ENCODE results near the gene BAHCC1.
A peak's percentile ranks its signal among the peaks of the same experiment; 100 is the strongest.

Gene BAHCC1

DNA sequence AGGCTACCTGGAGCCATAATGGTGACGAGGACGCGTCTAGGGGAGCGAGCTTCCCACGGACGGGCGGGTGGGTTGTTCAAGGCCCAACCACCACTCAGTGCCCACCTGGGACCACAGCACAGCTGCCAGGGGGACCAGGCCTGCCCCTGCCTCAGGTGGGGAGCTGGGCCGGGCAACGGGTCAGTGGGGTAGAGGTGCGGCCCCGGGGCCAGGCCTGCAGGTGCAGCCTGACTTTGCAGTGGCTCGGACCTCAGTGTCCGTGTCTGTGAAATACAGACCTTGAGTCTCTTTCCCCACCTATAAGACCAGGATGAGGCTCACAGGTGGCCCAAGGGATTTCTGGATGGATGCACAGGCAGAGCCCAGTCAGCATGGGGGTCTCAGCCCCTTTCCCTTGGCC is 74.0 kb downstream of the BAHCC1 start:
- H3K4me3 ChIP-seq (ENCODE audit: low read depth, low read length), result no peak overlapping the region

DNA sequence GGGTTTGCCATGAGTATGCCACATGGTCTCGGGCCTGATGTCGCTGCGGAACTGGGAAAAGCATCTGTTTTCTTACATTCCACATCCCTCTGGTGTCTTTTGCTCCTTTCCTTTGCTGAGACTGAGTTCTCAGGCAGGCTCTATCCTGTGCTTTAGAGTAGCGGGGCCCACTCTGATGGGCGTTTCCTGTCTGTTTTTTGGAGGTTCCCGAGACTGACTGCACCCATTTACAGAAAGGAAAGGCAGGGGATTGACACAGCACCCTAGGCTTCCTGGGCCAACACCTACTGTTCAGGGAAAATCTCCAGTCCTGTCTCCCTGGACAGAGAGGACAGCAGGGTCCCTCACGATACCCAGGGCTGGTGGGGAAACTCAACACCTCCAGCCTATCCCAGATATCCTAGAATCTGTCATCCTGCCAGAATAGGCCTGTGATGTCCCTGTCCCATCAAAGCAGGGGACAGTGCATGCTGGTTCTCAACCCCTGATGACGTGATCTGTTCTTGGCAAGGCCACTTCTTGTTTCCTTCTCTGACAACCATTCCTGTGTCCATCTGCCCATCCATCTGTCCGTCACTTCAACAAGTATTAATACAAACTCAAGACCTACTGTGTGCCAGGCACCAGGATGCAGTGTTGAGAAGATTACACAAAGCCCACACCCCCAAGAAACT is 75.2 kb downstream of the BAHCC1 start:
- TF ChIP-seq CTCF (conservative IDR thresholded peaks at IDR 0.05; ENCODE audit: low read depth, low read length), result no peak
- H3K4me3 ChIP-seq (ENCODE audit: low read depth, low read length), result no peak overlapping the region
- DNase-seq (ENCODE audit: low read depth), result no peak

More for the DNA sequence above, 74.0 kb downstream of the BAHCC1 start:
- DNase-seq (ENCODE audit: low read depth), result no peak
- TF ChIP-seq CTCF (conservative IDR thresholded peaks at IDR 0.05; ENCODE audit: low read depth, low read length), result no peak

GRCh38 chr17:81470944-81471817 is 75.9 kb downstream of the BAHCC1 start:
- peak overlapping the region; percentile 55 for H3K4me3 ChIP-seq (ENCODE audit: low read depth, low read length)
- DNase-seq (ENCODE audit: low read depth), result no peak
- no peak for TF ChIP-seq CTCF (conservative IDR thresholded peaks at IDR 0.05; ENCODE audit: low read depth, low read length)

DNA sequence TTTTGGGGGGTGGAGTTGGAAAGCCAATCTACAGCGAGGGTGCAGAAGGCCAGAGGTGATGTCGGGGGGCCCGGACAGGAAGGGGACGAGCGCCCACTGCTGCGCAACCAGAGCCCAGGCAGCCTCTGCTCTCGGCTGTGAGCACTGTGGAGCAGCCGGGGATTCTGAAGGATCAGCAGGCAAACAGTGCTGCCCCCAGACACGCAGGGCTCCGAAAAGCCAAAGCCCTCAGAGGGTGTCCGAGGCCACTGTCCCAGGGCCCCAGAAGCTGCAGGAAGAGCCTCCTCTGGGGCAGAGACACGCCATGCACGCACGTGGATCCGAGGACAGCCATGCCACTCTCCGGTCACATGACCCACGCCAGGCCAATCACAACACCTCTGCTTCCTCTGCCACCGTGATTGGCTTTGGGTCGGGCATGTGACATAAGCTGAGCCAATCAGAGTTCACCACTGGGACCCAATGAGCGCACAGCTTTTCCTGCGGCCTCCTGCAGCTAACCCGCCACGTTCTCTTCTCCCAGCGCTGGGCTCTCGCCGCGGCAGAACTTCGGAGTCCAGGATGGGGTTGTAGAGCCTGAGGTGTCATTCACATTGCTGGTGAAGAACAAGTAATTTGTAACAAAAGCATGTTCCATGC is 76.7 kb downstream of the BAHCC1 start:
- DNase-seq (ENCODE audit: low read depth), result peak; percentile 98
- peak overlapping the region; percentile 55 for H3K4me3 ChIP-seq (ENCODE audit: low read depth, low read length)
- peak; percentile 78 for TF ChIP-seq CTCF (conservative IDR thresholded peaks at IDR 0.05; ENCODE audit: low read depth, low read length)

- no peak for DNase-seq (ENCODE audit: low read depth)
- H3K4me3 ChIP-seq (ENCODE audit: low read depth, low read length), result no peak overlapping the region
- no peak for TF ChIP-seq CTCF (conservative IDR thresholded peaks at IDR 0.05; ENCODE audit: low read depth, low read length)
Measured at GRCh38 chr17:81473019-81473418, 77.8 kb downstream of the BAHCC1 start.

DNA sequence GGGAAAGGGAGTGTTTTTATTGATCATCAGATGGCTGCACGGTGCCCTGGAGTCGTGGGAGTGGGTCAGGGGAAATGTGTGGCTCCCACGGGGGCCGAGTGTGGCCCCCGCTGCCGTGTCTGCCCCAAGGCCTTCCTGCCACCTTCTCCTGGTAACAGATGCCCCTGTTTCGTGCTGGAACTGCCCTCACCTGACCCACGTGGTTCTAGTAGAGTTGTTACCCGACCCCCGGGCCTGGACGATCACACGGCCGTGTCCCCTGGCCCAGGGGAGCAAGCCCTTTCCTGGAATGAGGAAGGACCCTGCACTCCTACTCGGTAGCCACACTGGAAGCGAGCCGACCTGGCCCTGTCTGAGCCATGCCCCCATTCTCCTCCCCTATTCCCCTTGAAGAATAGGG is 79.7 kb downstream of the BAHCC1 start:
- DNase-seq (ENCODE audit: low read depth), result no peak
- no peak overlapping the region for H3K4me3 ChIP-seq (ENCODE audit: low read depth, low read length)
- no peak for TF ChIP-seq CTCF (conservative IDR thresholded peaks at IDR 0.05; ENCODE audit: low read depth, low read length)
